SK-N-SH treated with all-trans-retinoic acid at 6 μM for 48 hours (cell line): Measurements from ENCODE around the gene OTX2.

Experiments
- ATAC-seq: fragments of 200-7000 bp; cut with Tn5 transposase; 3 replicates; pipeline ENCODE4 v1.9.1; 2020; ENCODE audit warnings: mild to moderate bottlenecking, moderate library complexity
- ARNTL ChIP-seq: fragments of 450-650 bp; formaldehyde crosslinking; IDR thresholded peaks from 2 replicates; pipeline ENCODE4 v1.5.0; 2020; ENCODE audit warnings: low read depth, mild to moderate bottlenecking, moderate library complexity, borderline replicate concordance
- BACH2 ChIP-seq: fragments of 250-450 bp; sonication (Bioruptor Pico); IDR thresholded peaks from 2 replicates; pipeline ENCODE4 v1.9.0; 2021; ENCODE audit warnings: mild to moderate bottlenecking, borderline replicate concordance
- CSDC2 ChIP-seq: fragments of 250-450 bp; sonication (Bioruptor Pico); IDR thresholded peaks from 2 replicates; pipeline ENCODE4 v1.5.0; 2020; ENCODE audit warnings: mild to moderate bottlenecking, moderate library complexity
- GLIS3 ChIP-seq: fragments of 250-450 bp; sonication (Bioruptor Pico); IDR thresholded peaks from 2 replicates; pipeline ENCODE4 v1.5.0; 2020; ENCODE audit warnings: mild to moderate bottlenecking, moderate library complexity
- ISL1 ChIP-seq: fragments of 250-450 bp; sonication (Bioruptor Pico); IDR thresholded peaks from 2 replicates; pipeline ENCODE4 v2.1.2; 2022; ENCODE audit warnings: mild to moderate bottlenecking, moderate library complexity
- OSR1 ChIP-seq: fragments of 250-450 bp; sonication (Bioruptor Pico); IDR thresholded peaks from 2 replicates; pipeline ENCODE4 v1.8.0; 2022; ENCODE audit warnings: moderate library complexity, mild to moderate bottlenecking, inconsistent platforms
- PATZ1 ChIP-seq: fragments of 250-450 bp; sonication (Bioruptor Pico); IDR thresholded peaks from 2 replicates; pipeline ENCODE4 v1.8.0; 2020; ENCODE audit warnings: mild to moderate bottlenecking, moderate library complexity, borderline replicate concordance
- POU6F1 ChIP-seq: fragments of 250-450 bp; sonication (Bioruptor Pico); IDR thresholded peaks from 2 replicates; pipeline ENCODE4 v1.8.0; 2021; ENCODE audit warnings: low read depth, mild to moderate bottlenecking, moderate library complexity, borderline replicate concordance
- RARB ChIP-seq: fragments of 250-450 bp; sonication (Bioruptor Pico); IDR thresholded peaks from 2 replicates; pipeline ENCODE4 v1.8.0; 2021; ENCODE audit warnings: mild to moderate bottlenecking, moderate library complexity
- SNAI2 ChIP-seq: fragments of 250-450 bp; sonication (Bioruptor Pico); IDR thresholded peaks from 2 replicates; pipeline ENCODE4 v1.5.0; 2020; ENCODE audit warnings: mild to moderate bottlenecking, moderate library complexity
- TCF4 ChIP-seq: fragments of 250-450 bp; sonication (Bioruptor Pico); IDR thresholded peaks from 2 replicates; pipeline ENCODE4 v1.8.0; 2021; ENCODE audit warnings: mild to moderate bottlenecking, moderate library complexity, borderline replicate concordance
- TOX ChIP-seq: fragments of 250-450 bp; sonication (Bioruptor Pico); IDR thresholded peaks from 2 replicates; pipeline ENCODE4 v1.8.0; 2021; ENCODE audit warnings: mild to moderate bottlenecking, moderate library complexity, borderline replicate concordance
- ZC3H10 ChIP-seq: fragments of 250-450 bp; sonication (Bioruptor Pico); IDR thresholded peaks from 2 replicates; pipeline ENCODE4 v1.5.1; 2021; ENCODE audit warnings: mild to moderate bottlenecking, moderate library complexity
- ZFP3 ChIP-seq: fragments of 250-450 bp; sonication (Bioruptor Pico); IDR thresholded peaks from 2 replicates; pipeline ENCODE4 v1.5.0; 2020; ENCODE audit warnings: mild to moderate bottlenecking, moderate library complexity
- ZFP30 ChIP-seq: fragments of 450-650 bp; formaldehyde crosslinking; IDR thresholded peaks from 2 replicates; pipeline ENCODE4 v1.5.0; 2022; ENCODE audit warnings: mild to moderate bottlenecking, moderate library complexity
- ZNF565 ChIP-seq: fragments of 450-650 bp; formaldehyde crosslinking; conservative IDR thresholded peaks from 2 replicates; pipeline ENCODE4 v1.5.0; 2020; ENCODE audit warnings: low read depth, mild to moderate bottlenecking, moderate library complexity
- ZNF70 ChIP-seq: fragments of 450-650 bp; formaldehyde crosslinking; IDR thresholded peaks from 2 replicates; pipeline ENCODE4 v1.5.0; 2020; ENCODE audit warnings: mild to moderate bottlenecking, moderate library complexity
- ZNF8 ChIP-seq: fragments of 450-650 bp; formaldehyde crosslinking; IDR thresholded peaks from 2 replicates; pipeline ENCODE4 v1.5.0; 2020; ENCODE audit warnings: mild to moderate bottlenecking, moderate library complexity
- TF ChIP-seq, protein P1 (sequence below): fragments of 250-450 bp; sonication (Bioruptor Pico); IDR thresholded peaks from 2 replicates; pipeline ENCODE4 v1.5.1; 2021; ENCODE audit warnings: mild to moderate bottlenecking, moderate library complexity
- TF ChIP-seq, protein P2 (sequence below): fragments of 250-450 bp; sonication (Bioruptor Pico); IDR thresholded peaks from 2 replicates; pipeline ENCODE4 v1.5.0; 2020; ENCODE audit warnings: mild to moderate bottlenecking, moderate library complexity
- TF ChIP-seq, protein P3 (sequence below): fragments of 250-450 bp; sonication (Bioruptor Pico); IDR thresholded peaks from 2 replicates; pipeline ENCODE4 v1.5.1; 2020; ENCODE audit warnings: low read depth, mild to moderate bottlenecking, moderate library complexity

Gene OTX2

DNA sequence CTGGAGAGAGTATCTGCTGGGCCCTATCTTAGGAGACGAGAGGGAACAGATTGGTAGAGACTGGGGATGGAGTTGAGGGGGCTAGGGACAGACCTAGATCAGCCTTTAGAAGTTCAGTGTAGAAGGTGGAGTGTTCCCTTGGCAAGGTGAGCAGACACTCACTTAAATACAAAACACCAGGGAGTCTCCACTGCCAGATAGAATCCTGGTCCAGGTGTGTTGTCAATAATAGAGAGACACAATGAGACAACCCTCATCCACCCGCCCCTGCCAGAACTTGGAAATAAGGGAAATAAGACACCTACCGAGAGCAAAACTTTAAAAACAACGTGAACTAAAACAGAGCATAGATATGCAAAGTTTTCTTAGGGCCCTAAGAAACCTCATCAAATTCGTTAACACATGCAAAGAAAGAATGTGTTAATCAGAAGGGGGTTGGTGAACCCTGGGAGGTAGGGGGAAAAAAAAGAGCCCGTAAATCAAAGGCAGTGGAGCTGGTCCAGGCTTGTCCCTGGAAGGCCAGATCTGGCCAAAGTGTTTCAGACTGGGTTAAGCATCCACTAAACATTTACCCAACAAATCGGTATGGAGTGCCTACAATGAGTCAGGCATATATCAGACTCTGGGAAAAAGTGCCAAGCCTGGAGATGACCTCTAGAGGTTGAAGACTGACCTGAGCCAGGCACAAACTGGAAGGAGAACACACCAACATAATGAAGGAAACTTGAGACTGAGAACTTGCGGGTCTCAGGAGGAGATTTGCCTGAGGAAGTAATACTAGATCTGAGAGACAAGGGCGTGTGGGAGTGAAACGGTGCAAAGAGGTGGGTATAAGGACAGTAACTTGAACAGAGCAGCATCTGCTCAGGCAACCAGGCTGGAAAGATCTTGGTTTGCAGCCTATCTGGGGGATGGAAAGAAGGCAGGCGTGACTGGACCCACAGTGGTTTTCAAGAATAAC lies 37.0 kb upstream of the OTX2 start:
- TF ChIP-seq ZNF8 (CRISPR knock-in tag) (no peak), ZNF565 (CRISPR knock-in tag) (no peak), ZFP3 (no peak), ZFP30 (CRISPR knock-in tag) (no peak), SNAI2 (CRISPR knock-in tag) (no peak), POU6F1 (CRISPR knock-in tag) (no peak), ZNF70 (CRISPR knock-in tag) (no peak), ZC3H10 (CRISPR knock-in tag) (no peak), BACH2 (CRISPR knock-in tag) (no peak)
- TF ChIP-seq, protein P1, sequence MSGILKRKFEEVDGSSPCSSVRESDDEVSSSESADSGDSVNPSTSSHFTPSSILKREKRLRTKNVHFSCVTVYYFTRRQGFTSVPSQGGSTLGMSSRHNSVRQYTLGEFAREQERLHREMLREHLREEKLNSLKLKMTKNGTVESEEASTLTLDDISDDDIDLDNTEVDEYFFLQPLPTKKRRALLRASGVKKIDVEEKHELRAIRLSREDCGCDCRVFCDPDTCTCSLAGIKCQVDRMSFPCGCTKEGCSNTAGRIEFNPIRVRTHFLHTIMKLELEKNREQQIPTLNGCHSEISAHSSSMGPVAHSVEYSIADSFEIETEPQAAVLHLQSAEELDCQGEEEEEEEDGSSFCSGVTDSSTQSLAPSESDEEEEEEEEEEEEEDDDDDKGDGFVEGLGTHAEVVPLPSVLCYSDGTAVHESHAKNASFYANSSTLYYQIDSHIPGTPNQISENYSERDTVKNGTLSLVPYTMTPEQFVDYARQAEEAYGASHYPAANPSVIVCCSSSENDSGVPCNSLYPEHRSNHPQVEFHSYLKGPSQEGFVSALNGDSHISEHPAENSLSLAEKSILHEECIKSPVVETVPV: no peak
- TF ChIP-seq, protein P2, sequence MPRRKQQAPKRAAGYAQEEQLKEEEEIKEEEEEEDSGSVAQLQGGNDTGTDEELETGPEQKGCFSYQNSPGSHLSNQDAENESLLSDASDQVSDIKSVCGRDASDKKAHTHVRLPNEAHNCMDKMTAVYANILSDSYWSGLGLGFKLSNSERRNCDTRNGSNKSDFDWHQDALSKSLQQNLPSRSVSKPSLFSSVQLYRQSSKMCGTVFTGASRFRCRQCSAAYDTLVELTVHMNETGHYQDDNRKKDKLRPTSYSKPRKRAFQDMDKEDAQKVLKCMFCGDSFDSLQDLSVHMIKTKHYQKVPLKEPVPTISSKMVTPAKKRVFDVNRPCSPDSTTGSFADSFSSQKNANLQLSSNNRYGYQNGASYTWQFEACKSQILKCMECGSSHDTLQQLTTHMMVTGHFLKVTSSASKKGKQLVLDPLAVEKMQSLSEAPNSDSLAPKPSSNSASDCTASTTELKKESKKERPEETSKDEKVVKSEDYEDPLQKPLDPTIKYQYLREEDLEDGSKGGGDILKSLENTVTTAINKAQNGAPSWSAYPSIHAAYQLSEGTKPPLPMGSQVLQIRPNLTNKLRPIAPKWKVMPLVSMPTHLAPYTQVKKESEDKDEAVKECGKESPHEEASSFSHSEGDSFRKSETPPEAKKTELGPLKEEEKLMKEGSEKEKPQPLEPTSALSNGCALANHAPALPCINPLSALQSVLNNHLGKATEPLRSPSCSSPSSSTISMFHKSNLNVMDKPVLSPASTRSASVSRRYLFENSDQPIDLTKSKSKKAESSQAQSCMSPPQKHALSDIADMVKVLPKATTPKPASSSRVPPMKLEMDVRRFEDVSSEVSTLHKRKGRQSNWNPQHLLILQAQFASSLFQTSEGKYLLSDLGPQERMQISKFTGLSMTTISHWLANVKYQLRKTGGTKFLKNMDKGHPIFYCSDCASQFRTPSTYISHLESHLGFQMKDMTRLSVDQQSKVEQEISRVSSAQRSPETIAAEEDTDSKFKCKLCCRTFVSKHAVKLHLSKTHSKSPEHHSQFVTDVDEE (CRISPR knock-in tag): no peak
- ATAC-seq: no peak

GRCh38 chr14:56844406-56845002 lies 34.2 kb upstream of the OTX2 start:
- ATAC-seq: peak; percentile 21; the same call in 1 of the 3 replicates
- TF ChIP-seq ZNF70 (CRISPR knock-in tag) (no peak), ZNF8 (CRISPR knock-in tag) (no peak), OSR1 (CRISPR knock-in tag) (no peak), RARB (CRISPR knock-in tag) (no peak), ISL1 (CRISPR knock-in tag) (no peak), TCF4 (CRISPR knock-in tag) (no peak), POU6F1 (CRISPR knock-in tag) (no peak), CSDC2 (CRISPR knock-in tag) (no peak), GLIS3 (CRISPR knock-in tag) (no peak), SNAI2 (CRISPR knock-in tag) (no peak), TOX (CRISPR knock-in tag) (no peak), ARNTL (no peak), ZFP30 (CRISPR knock-in tag) (no peak)
- TF ChIP-seq, protein P1: no peak

GRCh38 chr14:56841611-56842010 lies 31.3 kb upstream of the OTX2 start:
- ATAC-seq: no peak
- TF ChIP-seq, protein P1: no peak
- TF ChIP-seq SNAI2 (CRISPR knock-in tag) (no peak), ISL1 (CRISPR knock-in tag) (no peak), PATZ1 (CRISPR knock-in tag) (no peak), ZNF70 (CRISPR knock-in tag) (no peak), ZNF565 (CRISPR knock-in tag) (no peak), ZFP30 (CRISPR knock-in tag) (no peak)
- TF ChIP-seq, protein P3, sequence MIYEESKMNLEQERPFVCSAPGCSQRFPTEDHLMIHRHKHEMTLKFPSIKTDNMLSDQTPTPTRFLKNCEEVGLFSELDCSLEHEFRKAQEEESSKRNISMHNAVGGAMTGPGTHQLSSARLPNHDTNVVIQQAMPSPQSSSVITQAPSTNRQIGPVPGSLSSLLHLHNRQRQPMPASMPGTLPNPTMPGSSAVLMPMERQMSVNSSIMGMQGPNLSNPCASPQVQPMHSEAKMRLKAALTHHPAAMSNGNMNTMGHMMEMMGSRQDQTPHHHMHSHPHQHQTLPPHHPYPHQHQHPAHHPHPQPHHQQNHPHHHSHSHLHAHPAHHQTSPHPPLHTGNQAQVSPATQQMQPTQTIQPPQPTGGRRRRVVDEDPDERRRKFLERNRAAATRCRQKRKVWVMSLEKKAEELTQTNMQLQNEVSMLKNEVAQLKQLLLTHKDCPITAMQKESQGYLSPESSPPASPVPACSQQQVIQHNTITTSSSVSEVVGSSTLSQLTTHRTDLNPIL: no peak
